Measurements from ENCODE around the gene ASTN1.

ASTN1 gene

GRCh38 chr1:176976771-176977170 lies 187.7 kb downstream of the ASTN1 start:
- no peak for DNase-seq

GRCh38 chr1:176976225-176976624 lies 188.3 kb downstream of the ASTN1 start:
- DNase-seq, result no peak

- DNase-seq, result no peak
Measured at GRCh38 chr1:176964687-176965086, 199.8 kb downstream of the ASTN1 start.

- DNase-seq, result no peak
Measured at GRCh38 chr1:176963181-176963580, 201.3 kb downstream of the ASTN1 start.

GRCh38 chr1:176961678-176962077 lies 202.8 kb downstream of the ASTN1 start:
- no peak for DNase-seq

GRCh38 chr1:176959191-176959820 lies 205.2 kb downstream of the ASTN1 start:
- DNase-seq, result no peak

- no peak for DNase-seq
Measured at GRCh38 chr1:176957603-176958002, 206.9 kb downstream of the ASTN1 start.

- DNase-seq, result no peak
Measured at GRCh38 chr1:176954242-176954641, 210.3 kb downstream of the ASTN1 start.

- DNase-seq, result no peak
Measured at GRCh38 chr1:176950736-176951324, 213.7 kb downstream of the ASTN1 start.

GRCh38 chr1:176949033-176949662 lies 215.4 kb downstream of the ASTN1 start:
- peak; percentile 8 for DNase-seq

- DNase-seq, result no peak
Measured at GRCh38 chr1:176944606-176945005, 219.9 kb downstream of the ASTN1 start.

- no peak for DNase-seq
Measured at GRCh38 chr1:176943783-176944182, 220.7 kb downstream of the ASTN1 start.

- no peak for DNase-seq
Measured at GRCh38 chr1:176942346-176942745, 222.2 kb downstream of the ASTN1 start.

- DNase-seq, result no peak
Measured at GRCh38 chr1:176939993-176940392, 224.5 kb downstream of the ASTN1 start.

GRCh38 chr1:176938375-176938774 lies 226.1 kb downstream of the ASTN1 start:
- no peak for DNase-seq

GRCh38 chr1:176934370-176934769 lies 230.1 kb downstream of the ASTN1 start:
- no peak for DNase-seq

- DNase-seq, result no peak
Measured at GRCh38 chr1:176932114-176933104, 232.1 kb downstream of the ASTN1 start.

GRCh38 chr1:176931526-176931925 lies 233.0 kb downstream of the ASTN1 start:
- no peak for DNase-seq

- DNase-seq, result no peak
Measured at GRCh38 chr1:176926330-176927086, 238.0 kb downstream of the ASTN1 start.

- no peak for DNase-seq
Measured at GRCh38 chr1:176925223-176925622, 239.3 kb downstream of the ASTN1 start.

- DNase-seq, result no peak
Measured at GRCh38 chr1:176923283-176923682, 241.2 kb downstream of the ASTN1 start.

Measured in NCI-H1694 treated with DMSO at 0.1 percent for 48 hours (cell line).